ENCODE measurements around the gene DSTN. TPM values are rescaled to one million over a fixed set of nuclear protein-coding genes. Genes with fewer than 3 reads are reported as not detected.

DSTN gene
- total and polyA plus RNA-seq, 10 donors, result 62.0 to 157 (median 98.5) TPM

- H3K27ac ChIP-seq, result peak overlapping the region in 2 of 8 donors; percentile 55 to 65
- no peaks in the 10 kb centered on the region for H3K27me3 ChIP-seq (replicated peaks in 1 of 7)
- TF ChIP-seq POLR2AphosphoS5 (IDR thresholded peaks at IDR 0.05) (no peak), CTCF (IDR thresholded peaks at IDR 0.05 in 8 of 11, conservative IDR thresholded peaks at IDR 0.05 in 3 of 11) (no peak), POLR2A (IDR thresholded peaks at IDR 0.05) (no peak)
- H3K4me1 ChIP-seq, result peaks cover 0 to 10% (median 4%) of the 10 kb centered on the region in 6 donors
- intact Hi-C loops (cut with DNase I; ENCODE audit: low total_unique reads), result no loop called here
- H3K4me3 ChIP-seq, result no peak overlapping the region
- 74 to 91% (median 88%) methylated on average over 11 of the region's 11 CpGs for WGBS, 5 donors
- H3K9me3 ChIP-seq, result no peaks in the 10 kb centered on the region
- DNase-seq, result no peak
- no peaks in the 10 kb centered on the region for H3K36me3 ChIP-seq
Observed at GRCh38 chr20:17556837-17557674, 12.8 kb upstream of the DSTN start.

GRCh38 chr20:17557675-17558006 lies 12.2 kb upstream of the DSTN start:
- no peak overlapping the region for H3K4me3 ChIP-seq
- H3K9me3 ChIP-seq, result no peaks in the 10 kb centered on the region
- intact Hi-C loops (cut with DNase I; ENCODE audit: low total_unique reads), result no loop called here
- H3K4me1 ChIP-seq, result peaks cover 0 to 10% (median 4%) of the 10 kb centered on the region in 6 donors
- no peak for DNase-seq
- TF ChIP-seq POLR2A (IDR thresholded peaks at IDR 0.05) (no peak), CTCF (IDR thresholded peaks at IDR 0.05 in 8 of 11, conservative IDR thresholded peaks at IDR 0.05 in 3 of 11) (no peak), POLR2AphosphoS5 (IDR thresholded peaks at IDR 0.05) (no peak)
- H3K27me3 ChIP-seq (replicated peaks in 1 of 7), result no peaks in the 10 kb centered on the region
- WGBS, 5 donors, result 78 to 96% (median 85%) methylated on average over 3 of the region's 3 CpGs
- H3K36me3 ChIP-seq, result no peaks in the 10 kb centered on the region
- H3K27ac ChIP-seq, result peak overlapping the region in 3 of 8 donors; percentile 46 to 65 (median 55)

GRCh38 chr20:17558154-17558940 lies 11.5 kb upstream of the DSTN start:
- H3K27ac ChIP-seq, result peak overlapping the region; percentile 9 to 65 (median 46)
- H3K4me3 ChIP-seq, result no peak overlapping the region
- WGBS, 5 donors, result 57 to 70% (median 62%) methylated on average over 7 of the region's 7 CpGs
- H3K27me3 ChIP-seq (replicated peaks in 1 of 7), result no peaks in the 10 kb centered on the region
- DNase-seq, result no peak
- H3K4me1 ChIP-seq, result peaks cover 0 to 10% (median 4%) of the 10 kb centered on the region in 6 donors
- no peaks in the 10 kb centered on the region for H3K36me3 ChIP-seq
- intact Hi-C loops (cut with DNase I; ENCODE audit: low total_unique reads), result no loop called here
- H3K9me3 ChIP-seq, result no peaks in the 10 kb centered on the region
- TF ChIP-seq POLR2AphosphoS5 (IDR thresholded peaks at IDR 0.05) (no peak), POLR2A (IDR thresholded peaks at IDR 0.05) (no peak), CTCF (IDR thresholded peaks at IDR 0.05 in 8 of 11, conservative IDR thresholded peaks at IDR 0.05 in 3 of 11) (no peak)

GRCh38 chr20:17558941-17559304 lies 11.0 kb upstream of the DSTN start:
- H3K27me3 ChIP-seq (replicated peaks in 1 of 7), result no peaks in the 10 kb centered on the region
- peak overlapping the region; percentile 5 to 65 (median 46) for H3K27ac ChIP-seq
- no peak overlapping the region for H3K4me3 ChIP-seq
- no peak for TF ChIP-seq POLR2A (IDR thresholded peaks at IDR 0.05)
- TF ChIP-seq CTCF (IDR thresholded peaks at IDR 0.05 in 8 of 11, conservative IDR thresholded peaks at IDR 0.05 in 3 of 11), result no peak
- no peak for TF ChIP-seq POLR2AphosphoS5 (IDR thresholded peaks at IDR 0.05)
- intact Hi-C loops (cut with DNase I; ENCODE audit: low total_unique reads), result no loop called here
- H3K9me3 ChIP-seq, result no peaks in the 10 kb centered on the region
- peaks cover 0 to 10% (median 4%) of the 10 kb centered on the region in 6 donors for H3K4me1 ChIP-seq
- H3K36me3 ChIP-seq, result no peaks in the 10 kb centered on the region
- DNase-seq, result no peak
- 73 to 92% (median 81%) methylated on average over 1 of the region's 1 CpG for WGBS, 5 donors
